IMR-90 (cell line): Measurements from ENCODE around the gene ZFYVE1. TPM values are rescaled to one million over a fixed set of nuclear protein-coding genes. Genes with fewer than 3 reads are reported as not detected.

ENCODE experiments used
- ATAC-seq: fragments of 200-7000 bp; cut with Tn5 transposase; 2 replicates; pipeline ENCODE4 v1.9.1; 2020; ENCODE audit warnings: low read depth, mild to moderate bottlenecking, moderate library complexity
- BruUV-seq: library from RNA; stranded (reverse); fragments of 400-500 nt; replicated peaks from 2 replicates; lab custom pipeline; 2021; lab: Mats Ljungman, UMichigan
- CTCF ChIA-PET: fragments of 300-600 bp; formaldehyde crosslinking; extraction: SDS; loops from one replicate; lab custom pipeline; 2021; ENCODE audit warnings: antibody characterized with exemption; lab: Yijun Ruan, JAX
- POLR2A ChIA-PET: fragments of 300-600 bp; sonication (Branson Sonifier 250); formaldehyde crosslinking; loops from one replicate; lab custom pipeline; 2022; ENCODE audit warnings: antibody characterized with exemption; ENCODE audit not compliant: unreplicated experiment; lab: Charles Lee
- DNase-seq: peaks from one replicate; pipeline ENCODE4 v3.0.0; 2013
- H2AFZ ChIP-seq: replicated peaks from 2 replicates; pipeline ENCODE3; 2013; ENCODE audit warnings: low read length, mild to moderate bottlenecking; ENCODE audit not compliant: poor library complexity
- H2AK5ac ChIP-seq: 2 replicates; pipeline ENCODE4 v1.6.1; 2013; ENCODE audit warnings: low read depth, low read length, inconsistent platforms
- H2AK9ac ChIP-seq: replicated peaks from 2 replicates; pipeline ENCODE3; 2013; ENCODE audit warnings: mild to moderate bottlenecking, low read depth, low read length, moderate library complexity; ENCODE audit not compliant: poor library complexity
- H2BK120ac ChIP-seq: 2 replicates; pipeline ENCODE4 v1.6.1; 2013; ENCODE audit warnings: low read depth, low read length, inconsistent platforms
- H2BK15ac ChIP-seq: 3 replicates; pipeline ENCODE4 v1.6.1; 2013; ENCODE audit warnings: low read depth, low read length, inconsistent platforms
- H2BK20ac ChIP-seq: 2 replicates; pipeline ENCODE4 v1.6.1; 2013; ENCODE audit warnings: low read depth, mild to moderate bottlenecking, inconsistent platforms, low read length, moderate library complexity
- H2BK5ac ChIP-seq: 2 replicates; pipeline ENCODE4 v1.6.1; 2013; ENCODE audit warnings: mild to moderate bottlenecking, low read depth, low read length, inconsistent platforms; ENCODE audit not compliant: poor library complexity, severe bottlenecking
- H3K14ac ChIP-seq: replicated peaks from 2 replicates; pipeline ENCODE4 v1.6.1; 2013; ENCODE audit warnings: low read depth, low read length, inconsistent platforms
- H3K18ac ChIP-seq: 2 replicates; pipeline ENCODE4 v1.6.1; 2013; ENCODE audit warnings: low read depth, low read length, control low read depth
- H3K23ac ChIP-seq: 2 replicates; pipeline ENCODE4 v1.6.1; 2013; ENCODE audit warnings: low read depth, low read length, inconsistent platforms
- H3K27ac ChIP-seq: 2 replicates; pipeline ENCODE4 v1.5.1; 2013; ENCODE audit warnings: mild to moderate bottlenecking, control low read depth, low read length; ENCODE audit not compliant: insufficient read depth
- H3K27me3 ChIP-seq: 2 replicates; pipeline ENCODE4 v1.6.1; 2013; ENCODE audit warnings: low read length; ENCODE audit not compliant: control insufficient read depth, insufficient read depth
- H3K36me3 ChIP-seq: 2 replicates; pipeline ENCODE4 v1.6.1; 2013; ENCODE audit warnings: low read length, mixed read lengths; ENCODE audit not compliant: control insufficient read depth, insufficient read depth
- H3K4ac ChIP-seq: 2 replicates; pipeline ENCODE4 v1.6.1; 2013; ENCODE audit warnings: low read depth, low read length, inconsistent platforms
- H3K4me1 ChIP-seq: 2 replicates; pipeline ENCODE4 v1.6.1; 2013; ENCODE audit warnings: low read length, mixed read lengths; ENCODE audit not compliant: control insufficient read depth, insufficient read depth
- H3K4me2 ChIP-seq: 2 replicates; pipeline ENCODE4 v1.6.1; 2013; ENCODE audit warnings: low read depth, mild to moderate bottlenecking, control low read depth, low read length, moderate library complexity
- H3K4me3 ChIP-seq: 2 replicates; pipeline ENCODE4 v1.5.1; 2013; ENCODE audit warnings: low read depth, mild to moderate bottlenecking, control low read depth, low read length, moderate library complexity; ENCODE audit not compliant: insufficient read depth
- H3K56ac ChIP-seq: 2 replicates; pipeline ENCODE4 v1.6.1; 2013; ENCODE audit warnings: low read length, inconsistent platforms; ENCODE audit not compliant: insufficient read depth; ENCODE audit errors: extremely low read depth
- H3K79me1 ChIP-seq, 2 experiments: 2 replicates each; pipeline ENCODE4 v1.6.1; 2013; ENCODE audit warnings: low read length in 2 of 2, inconsistent platforms in 1 of 2, low read depth in 1 of 2
- H3K9ac ChIP-seq: 2 replicates; pipeline ENCODE4 v1.6.1; 2013; ENCODE audit warnings: low read depth, low read length, control low read depth
- H3K9me1 ChIP-seq: 2 replicates; pipeline ENCODE4 v1.6.1; 2013; ENCODE audit warnings: low read length, inconsistent platforms; ENCODE audit not compliant: insufficient read depth
- H3K9me3 ChIP-seq: 2 replicates; pipeline ENCODE4 v1.6.1; 2013; ENCODE audit warnings: low read length; ENCODE audit not compliant: control insufficient read depth, insufficient read depth
- H4K20me1 ChIP-seq: 2 replicates; pipeline ENCODE4 v1.6.1; 2013; ENCODE audit warnings: low read length, inconsistent platforms; ENCODE audit not compliant: insufficient read depth
- H4K5ac ChIP-seq: 2 replicates; pipeline ENCODE4 v1.6.1; 2013; ENCODE audit warnings: mild to moderate bottlenecking, low read depth, low read length, control low read depth
- H4K8ac ChIP-seq, 2 experiments: 2 replicates each; pipeline ENCODE4 v1.6.1; 2013; ENCODE audit warnings: low read depth in 2 of 2, low read length in 2 of 2, control low read depth in 1 of 2, inconsistent platforms in 1 of 2
- H4K91ac ChIP-seq: 2 replicates; pipeline ENCODE4 v1.6.1; 2013; ENCODE audit warnings: low read depth, low read length, inconsistent platforms; ENCODE audit not compliant: insufficient read depth
- BHLHE40 ChIP-seq: fragments of 150-350 bp; IDR thresholded peaks from 2 replicates; pipeline ENCODE4 v1.6.1; 2016; ENCODE audit warnings: mild to moderate bottlenecking, low read depth, low read length
- CEBPB ChIP-seq: IDR thresholded peaks from 2 replicates; pipeline ENCODE4 v1.6.1; 2012; ENCODE audit warnings: low read depth, low read length, improper control_type of control experiment
- CHD1 ChIP-seq: IDR thresholded peaks from 2 replicates; pipeline ENCODE4 v1.6.1; 2012; ENCODE audit warnings: low read depth, low read length, improper control_type of control experiment
- CTCF ChIP-seq: conservative IDR thresholded peaks from 2 replicates; pipeline ENCODE4 v1.5.1; 2012; ENCODE audit warnings: mild to moderate bottlenecking, low read depth, low read length, improper control_type of control experiment
- FOS ChIP-seq: fragments of 150-350 bp; IDR thresholded peaks from 2 replicates; pipeline ENCODE4 v1.6.1; 2016; ENCODE audit warnings: low read depth, low read length
- MAFK ChIP-seq: IDR thresholded peaks from 2 replicates; pipeline ENCODE4 v1.6.1; 2012; ENCODE audit warnings: low read depth, low read length, improper control_type of control experiment
- MAZ ChIP-seq: IDR thresholded peaks from 2 replicates; pipeline ENCODE4 v1.6.1; 2012; ENCODE audit warnings: low read depth, mild to moderate bottlenecking, low read length, improper control_type of control experiment, moderate library complexity, borderline replicate concordance
- MXI1 ChIP-seq: IDR thresholded peaks from 2 replicates; pipeline ENCODE4 v1.6.1; 2012; ENCODE audit warnings: low read depth, mild to moderate bottlenecking, low read length, moderate library complexity, borderline replicate concordance
- NFE2L2 ChIP-seq: fragments of 150-350 bp; IDR thresholded peaks from 2 replicates; pipeline ENCODE4 v1.6.1; 2016; ENCODE audit warnings: low read depth, mild to moderate bottlenecking, low read length
- POLR2A ChIP-seq: IDR thresholded peaks from 2 replicates; pipeline ENCODE4 v1.6.1; 2012; ENCODE audit warnings: mild to moderate bottlenecking, low read depth, low read length
- RAD21 ChIP-seq: IDR thresholded peaks from 2 replicates; pipeline ENCODE4 v1.6.1; 2012; ENCODE audit warnings: low read length, improper control_type of control experiment
- RCOR1 ChIP-seq: IDR thresholded peaks from 2 replicates; pipeline ENCODE4 v1.6.1; 2012; ENCODE audit warnings: mild to moderate bottlenecking, low read length, improper control_type of control experiment; ENCODE audit not compliant: insufficient replicate concordance
- RFX5 ChIP-seq: IDR thresholded peaks from 2 replicates; pipeline ENCODE4 v1.8.0; 2012; ENCODE audit warnings: low read depth, mild to moderate bottlenecking, low read length, moderate library complexity
- SMC3 ChIP-seq: fragments of 150-350 bp; IDR thresholded peaks from 2 replicates; pipeline ENCODE4 v1.6.1; 2016; ENCODE audit warnings: low read depth, mild to moderate bottlenecking, antibody characterized with exemption, low read length, moderate library complexity
- WGBS, 2 experiments: methylation state at CpG; one replicate each; pipeline versions ENCODE4 v1.1.5 to v1.1.7; 2013; ENCODE audit warnings: missing lambda C conversion rate in 2 of 2; ENCODE audit not compliant: insufficient read length in 1 of 2; ENCODE audit errors: extremely low coverage in 2 of 2; 5-methylcytosine and 5-hydroxymethylcytosine counted together
- dilution Hi-C: fragments of 300-500 bp; cut with HindIII; formaldehyde crosslinking; loops from one replicate; pipeline ENCODE4 v1.14.3; 2018; ENCODE audit warnings: low sequenced_read_pairs; ENCODE audit not compliant: unreplicated experiment
- in situ Hi-C: fragments of 300-500 bp; cut with MboI; formaldehyde crosslinking; loops from 3 replicates; pipeline ENCODE4 v1.14.3; 2019; ENCODE audit warnings: low sequenced_read_pairs, inconsistent platforms, mixed read lengths
- intact Hi-C: fragments of 100-400 bp; cut with micrococcal nuclease; formaldehyde crosslinking; loops from 2 replicates; pipeline ENCODE4 v1.10.0; 2022
- polyA plus RNA-seq, 3 experiments: library from polyadenylated mRNA; depleted of rRNA; stranded (reverse); fragments of >200 nt; gene quantifications; 2 replicates each; pipeline ENCODE4 v1.2.3, GENCODE V29; 2012; ENCODE audit warnings: low replicate concordance in 1 of 3
- total RNA-seq: library from RNA; depleted of rRNA; stranded (reverse); fragments of >200 nt; gene quantifications from 2 replicates; pipeline ENCODE4 v1.2.3, GENCODE V29; 2012
- TF ChIP-seq, protein P1 (sequence below): fragments of 150-350 bp; IDR thresholded peaks from 2 replicates; pipeline ENCODE4 v1.6.1; 2016; ENCODE audit warnings: low read depth, mild to moderate bottlenecking, low read length, moderate library complexity, borderline replicate concordance
- TF ChIP-seq, protein P2 (sequence below): fragments of 150-350 bp; IDR thresholded peaks from 2 replicates; pipeline ENCODE4 v1.6.1; 2017; ENCODE audit warnings: mild to moderate bottlenecking, antibody characterized with exemption, low read length, low read depth

The ZFYVE1 gene
- total and polyA plus RNA-seq, 2 of the 4 experiments (the other 2 are of a cell fraction), result 12.2 to 14.2 TPM

DNA sequence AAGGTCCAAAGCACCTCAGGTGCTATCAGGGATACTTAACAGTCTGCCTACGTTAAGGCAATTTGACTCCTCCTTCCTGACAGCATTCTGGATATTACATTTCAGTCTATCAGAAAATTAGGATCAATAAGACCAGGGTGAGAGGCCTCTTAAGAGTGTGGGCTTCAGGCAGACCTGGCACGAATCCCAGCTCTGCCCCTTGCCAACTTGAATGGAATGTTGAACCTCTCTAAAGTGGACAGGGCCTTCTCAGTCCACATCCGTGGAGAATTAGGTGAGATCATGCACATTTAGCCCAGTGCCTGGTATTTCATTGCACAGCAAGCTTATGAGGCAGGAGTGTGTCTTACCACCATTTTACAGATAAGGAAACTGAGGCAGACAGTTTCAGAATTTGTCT, 74.7 kb downstream of the ZFYVE1 start:
- H2BK20ac ChIP-seq, result no peak overlapping the region
- H3K18ac ChIP-seq, result no peak overlapping the region
- no peak overlapping the region for H2BK120ac ChIP-seq
- H3K23ac ChIP-seq, result no peak overlapping the region
- no peak overlapping the region for H3K14ac ChIP-seq
- no peak overlapping the region for H2BK5ac ChIP-seq
- H4K8ac ChIP-seq, result no peak overlapping the region
- peaks cover 19% of the 10 kb centered on the region for H3K36me3 ChIP-seq
- no peak overlapping the region for H2AFZ ChIP-seq
- H3K27me3 ChIP-seq, result no peaks in the 10 kb centered on the region
- no peak overlapping the region for H3K4me2 ChIP-seq
- peaks cover 1% of the 10 kb centered on the region for H3K9me1 ChIP-seq
- H2BK15ac ChIP-seq, result no peak overlapping the region
- H3K4me1 ChIP-seq, result no peaks in the 10 kb centered on the region
- H4K20me1 ChIP-seq, result no peaks in the 10 kb centered on the region
- no peak overlapping the region for H3K4ac ChIP-seq
- BruUV-seq, result no TSS peak
- H2AK5ac ChIP-seq, result no peak overlapping the region
- DNase-seq, result no peak
- H3K79me1 ChIP-seq, result no peaks in the 10 kb centered on the region
- CTCF ChIA-PET, result no interaction called here
- no peak for ATAC-seq
- in situ Hi-C loops, result no loop called here
- no peak overlapping the region for H3K27ac ChIP-seq
- H4K5ac ChIP-seq, result no peak overlapping the region
- TF ChIP-seq CEBPB (no peak), MAZ (no peak), RCOR1 (no peak), RFX5 (no peak), RAD21 (no peak), CTCF (no peak), FOS (no peak), MAFK (no peak), MXI1 (no peak), SMC3 (no peak), NFE2L2 (no peak), POLR2A (no peak), CHD1 (no peak), BHLHE40 (no peak)
- TF ChIP-seq, protein P1, sequence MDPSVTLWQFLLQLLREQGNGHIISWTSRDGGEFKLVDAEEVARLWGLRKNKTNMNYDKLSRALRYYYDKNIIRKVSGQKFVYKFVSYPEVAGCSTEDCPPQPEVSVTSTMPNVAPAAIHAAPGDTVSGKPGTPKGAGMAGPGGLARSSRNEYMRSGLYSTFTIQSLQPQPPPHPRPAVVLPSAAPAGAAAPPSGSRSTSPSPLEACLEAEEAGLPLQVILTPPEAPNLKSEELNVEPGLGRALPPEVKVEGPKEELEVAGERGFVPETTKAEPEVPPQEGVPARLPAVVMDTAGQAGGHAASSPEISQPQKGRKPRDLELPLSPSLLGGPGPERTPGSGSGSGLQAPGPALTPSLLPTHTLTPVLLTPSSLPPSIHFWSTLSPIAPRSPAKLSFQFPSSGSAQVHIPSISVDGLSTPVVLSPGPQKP, result no peak
- TF ChIP-seq, protein P2, sequence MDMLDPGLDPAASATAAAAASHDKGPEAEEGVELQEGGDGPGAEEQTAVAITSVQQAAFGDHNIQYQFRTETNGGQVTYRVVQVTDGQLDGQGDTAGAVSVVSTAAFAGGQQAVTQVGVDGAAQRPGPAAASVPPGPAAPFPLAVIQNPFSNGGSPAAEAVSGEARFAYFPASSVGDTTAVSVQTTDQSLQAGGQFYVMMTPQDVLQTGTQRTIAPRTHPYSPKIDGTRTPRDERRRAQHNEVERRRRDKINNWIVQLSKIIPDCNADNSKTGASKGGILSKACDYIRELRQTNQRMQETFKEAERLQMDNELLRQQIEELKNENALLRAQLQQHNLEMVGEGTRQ, result no peak
- no peak overlapping the region for H3K9ac ChIP-seq
- POLR2A ChIA-PET, result no interaction called here
- WGBS, 2 experiments, result 80% methylated on average over 1 of the region's 3 CpGs; no CpG with 5 or more reads in 1 of the 2 experiments
- intact Hi-C loops, result no loop called here
- no peak overlapping the region for H4K91ac ChIP-seq
- dilution Hi-C loops, result no loop called here
- H3K9me3 ChIP-seq, result no peaks in the 10 kb centered on the region
- H3K4me3 ChIP-seq, result no peak overlapping the region
- no peak overlapping the region for H3K56ac ChIP-seq
- H2AK9ac ChIP-seq, result no peak overlapping the region
